Astrocyte (in vitro differentiated cells and primary cell): ENCODE results near the gene TMEM123. TPM values are rescaled to one million over a fixed set of nuclear protein-coding genes. Genes with fewer than 3 reads are reported as not detected.

Experiments used
- DNase-seq: peaks from one replicate; pipeline ENCODE4 v3.0.0-alpha.2; 2010; ENCODE audit warnings: low read depth
- FAIRE-seq: peaks from 2 replicates; lab custom pipeline; 2011; peaks lifted over from hg19 to GRCh38; lab: Jason Lieb, UNC
- H2AFZ ChIP-seq: 2 replicates; pipeline ENCODE4 v1.6.0; 2012; ENCODE audit warnings: low read depth, low read length, inconsistent platforms
- H3K27ac ChIP-seq: 2 replicates; pipeline ENCODE4 v1.5.1; 2011; ENCODE audit warnings: low read depth, low read length, inconsistent platforms
- H3K27me3 ChIP-seq: 2 replicates; pipeline ENCODE4 v1.6.0; 2011; ENCODE audit warnings: low read length, inconsistent platforms; ENCODE audit not compliant: insufficient read depth
- H3K36me3 ChIP-seq: 2 replicates; pipeline ENCODE4 v1.5.1; 2011; ENCODE audit warnings: low read length, inconsistent platforms; ENCODE audit not compliant: insufficient read depth
- H3K4me1 ChIP-seq: 2 replicates; pipeline ENCODE4 v1.5.1; 2011; ENCODE audit warnings: low read length, inconsistent platforms; ENCODE audit not compliant: insufficient read depth
- H3K4me2 ChIP-seq: 2 replicates; pipeline ENCODE4 v1.6.0; 2012; ENCODE audit warnings: low read length, inconsistent platforms
- H3K4me3 ChIP-seq: 2 replicates; pipeline ENCODE4 v1.5.1; 2011; ENCODE audit warnings: low read depth, mild to moderate bottlenecking, low read length, inconsistent platforms; ENCODE audit not compliant: insufficient read depth
- H3K79me2 ChIP-seq: 2 replicates; pipeline ENCODE4 v1.6.0; 2012; ENCODE audit warnings: mild to moderate bottlenecking, low read length, inconsistent platforms; ENCODE audit not compliant: insufficient read depth
- H3K9ac ChIP-seq: 2 replicates; pipeline ENCODE4 v1.6.0; 2012; ENCODE audit warnings: mild to moderate bottlenecking, low read length, inconsistent platforms
- H3K9me3 ChIP-seq: 2 replicates; pipeline ENCODE4 v1.5.1; 2012; ENCODE audit warnings: low read depth, mild to moderate bottlenecking, low read length, inconsistent platforms; ENCODE audit not compliant: insufficient read depth
- H4K20me1 ChIP-seq: 2 replicates; pipeline ENCODE4 v1.6.0; 2012; ENCODE audit warnings: low read length, inconsistent platforms; ENCODE audit not compliant: insufficient read depth
- H3K27ac Mint-ChIP-seq: one replicate; pipeline ENCODE4 v1.8.0; 2021; ENCODE audit warnings: mild to moderate bottlenecking, mixed read lengths; ENCODE audit not compliant: unreplicated experiment
- H3K27me3 Mint-ChIP-seq: one replicate; pipeline ENCODE4 v1.8.0; 2021; ENCODE audit warnings: low read depth, mixed read lengths; ENCODE audit not compliant: unreplicated experiment
- H3K36me3 Mint-ChIP-seq: one replicate; pipeline ENCODE4 v1.8.0; 2021; ENCODE audit warnings: low read depth, mixed read lengths; ENCODE audit not compliant: unreplicated experiment
- H3K4me1 Mint-ChIP-seq: one replicate; pipeline ENCODE4 v1.8.0; 2021; ENCODE audit warnings: low read depth, mixed read lengths; ENCODE audit not compliant: unreplicated experiment
- H3K4me3 Mint-ChIP-seq: one replicate; pipeline ENCODE4 v1.8.0; 2021; ENCODE audit warnings: mild to moderate bottlenecking, moderate library complexity, mixed read lengths; ENCODE audit not compliant: unreplicated experiment
- H3K9me3 Mint-ChIP-seq: one replicate; pipeline ENCODE4 v1.8.0; 2021; ENCODE audit warnings: mild to moderate bottlenecking, mixed read lengths; ENCODE audit not compliant: unreplicated experiment
- EZH2 ChIP-seq: IDR thresholded peaks from 2 replicates; pipeline ENCODE4 v1.6.1; 2012; ENCODE audit warnings: mild to moderate bottlenecking, low read length, inconsistent platforms; ENCODE audit not compliant: insufficient read depth
- total RNA-seq: library from RNA; stranded (reverse); gene quantifications from 2 replicates; pipeline ENCODE4 v1.2.1, GENCODE V29; 2021
- TF ChIP-seq, protein P1 (sequence below): IDR thresholded peaks from 2 replicates; pipeline ENCODE4 v1.5.1; 2011; ENCODE audit warnings: low read depth, mild to moderate bottlenecking, inconsistent platforms, low read length, moderate library complexity; ENCODE audit not compliant: insufficient read depth

The TMEM123 gene
- total RNA-seq, 1 donor from 2014 or later = 234 TPM

DNA sequence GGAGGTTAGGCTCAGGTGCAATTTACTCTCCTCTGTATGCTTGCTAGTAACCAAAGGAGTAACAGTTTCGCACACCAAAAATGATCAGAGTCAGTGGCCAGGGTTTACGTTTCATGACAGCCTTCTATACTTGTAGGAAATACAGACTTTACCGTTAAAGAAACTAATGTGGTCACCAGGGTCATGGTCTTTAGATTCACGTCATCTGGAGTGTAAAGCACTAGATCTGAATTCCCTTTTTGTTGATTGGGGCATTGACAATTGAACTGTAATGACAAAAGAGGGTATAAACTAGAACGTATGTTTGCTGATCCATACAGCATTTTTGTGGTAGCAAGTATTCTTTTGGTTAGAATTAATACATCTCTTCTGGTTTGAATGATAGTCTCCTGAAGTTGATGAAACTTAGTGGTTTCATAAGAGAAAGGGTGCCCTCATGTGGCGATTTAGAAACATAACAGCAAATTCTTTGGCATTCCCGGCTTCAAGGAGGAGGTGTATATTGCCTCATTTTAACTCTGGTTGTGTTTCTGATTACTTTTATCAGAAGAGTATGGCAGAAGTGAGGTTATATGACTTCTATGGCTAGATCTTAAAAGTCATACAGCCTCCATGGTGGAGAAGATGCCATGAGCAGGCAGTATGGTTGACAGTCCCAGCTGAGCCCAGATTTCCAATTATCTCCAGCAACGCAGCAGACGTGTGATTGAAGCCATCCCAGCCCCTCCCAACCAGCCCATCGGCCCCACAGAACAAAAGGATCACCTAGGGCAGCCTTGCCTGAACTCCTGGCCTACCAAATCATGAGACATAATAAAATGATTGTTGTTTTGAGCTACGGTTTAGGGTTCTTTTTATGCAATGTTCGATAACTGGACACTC, 42.8 kb upstream of the TMEM123 start:
- Mint-ChIP-seq H3K4me1 (peaks cover 8% of the 10 kb centered on the region), H3K27me3 (no peaks in the 10 kb centered on the region), H3K36me3 (no peaks in the 10 kb centered on the region), H3K9me3 (no peaks in the 10 kb centered on the region), H3K27ac (peak overlapping the region; percentile 23), H3K4me3 (no peak overlapping the region)
- H3K9ac ChIP-seq = peak overlapping the region; percentile 11
- DNase-seq (peak; percentile 74), FAIRE-seq (peak; percentile 75)
- peak overlapping the region; percentile 17 for H3K4me2 ChIP-seq
- no peaks in the 10 kb centered on the region for H3K9me3 ChIP-seq
- TF ChIP-seq, protein P1, sequence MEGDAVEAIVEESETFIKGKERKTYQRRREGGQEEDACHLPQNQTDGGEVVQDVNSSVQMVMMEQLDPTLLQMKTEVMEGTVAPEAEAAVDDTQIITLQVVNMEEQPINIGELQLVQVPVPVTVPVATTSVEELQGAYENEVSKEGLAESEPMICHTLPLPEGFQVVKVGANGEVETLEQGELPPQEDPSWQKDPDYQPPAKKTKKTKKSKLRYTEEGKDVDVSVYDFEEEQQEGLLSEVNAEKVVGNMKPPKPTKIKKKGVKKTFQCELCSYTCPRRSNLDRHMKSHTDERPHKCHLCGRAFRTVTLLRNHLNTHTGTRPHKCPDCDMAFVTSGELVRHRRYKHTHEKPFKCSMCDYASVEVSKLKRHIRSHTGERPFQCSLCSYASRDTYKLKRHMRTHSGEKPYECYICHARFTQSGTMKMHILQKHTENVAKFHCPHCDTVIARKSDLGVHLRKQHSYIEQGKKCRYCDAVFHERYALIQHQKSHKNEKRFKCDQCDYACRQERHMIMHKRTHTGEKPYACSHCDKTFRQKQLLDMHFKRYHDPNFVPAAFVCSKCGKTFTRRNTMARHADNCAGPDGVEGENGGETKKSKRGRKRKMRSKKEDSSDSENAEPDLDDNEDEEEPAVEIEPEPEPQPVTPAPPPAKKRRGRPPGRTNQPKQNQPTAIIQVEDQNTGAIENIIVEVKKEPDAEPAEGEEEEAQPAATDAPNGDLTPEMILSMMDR = peak; percentile 79
- TF ChIP-seq EZH2 = no peak
- H3K27me3 ChIP-seq = no peaks in the 10 kb centered on the region
- H3K4me1 ChIP-seq = no peaks in the 10 kb centered on the region
- no peaks in the 10 kb centered on the region for H3K36me3 ChIP-seq
- H4K20me1 ChIP-seq = no peaks in the 10 kb centered on the region
- H3K79me2 ChIP-seq = no peaks in the 10 kb centered on the region
- H2AFZ ChIP-seq = peak overlapping the region; percentile 38
- no peak overlapping the region for H3K4me3 ChIP-seq
- no peak overlapping the region for H3K27ac ChIP-seq

GRCh38 chr11:102494216-102494615, 41.7 kb upstream of the TMEM123 start:
- H3K27ac ChIP-seq = no peak overlapping the region
- H3K36me3 ChIP-seq = no peaks in the 10 kb centered on the region
- DNase-seq (peak; percentile 83), FAIRE-seq (peak; percentile 13)
- H3K4me3 ChIP-seq = no peak overlapping the region
- no peak overlapping the region for H3K4me2 ChIP-seq
- H3K9me3 ChIP-seq = no peaks in the 10 kb centered on the region
- H3K27me3 ChIP-seq = no peaks in the 10 kb centered on the region
- no peaks in the 10 kb centered on the region for H3K79me2 ChIP-seq
- H3K4me3 Mint-ChIP-seq = no peak overlapping the region
- H3K9ac ChIP-seq = no peak overlapping the region
- no peaks in the 10 kb centered on the region for H4K20me1 ChIP-seq
- no peaks in the 10 kb centered on the region for H3K4me1 ChIP-seq
- no peaks in the 10 kb centered on the region for H3K27me3 Mint-ChIP-seq
- no peak for TF ChIP-seq EZH2
- TF ChIP-seq, protein P1 = no peak
- H3K4me1 Mint-ChIP-seq = peaks cover 8% of the 10 kb centered on the region
- no peak overlapping the region for H2AFZ ChIP-seq
- no peaks in the 10 kb centered on the region for H3K36me3 Mint-ChIP-seq
- no peak overlapping the region for H3K27ac Mint-ChIP-seq
- no peaks in the 10 kb centered on the region for H3K9me3 Mint-ChIP-seq

DNA sequence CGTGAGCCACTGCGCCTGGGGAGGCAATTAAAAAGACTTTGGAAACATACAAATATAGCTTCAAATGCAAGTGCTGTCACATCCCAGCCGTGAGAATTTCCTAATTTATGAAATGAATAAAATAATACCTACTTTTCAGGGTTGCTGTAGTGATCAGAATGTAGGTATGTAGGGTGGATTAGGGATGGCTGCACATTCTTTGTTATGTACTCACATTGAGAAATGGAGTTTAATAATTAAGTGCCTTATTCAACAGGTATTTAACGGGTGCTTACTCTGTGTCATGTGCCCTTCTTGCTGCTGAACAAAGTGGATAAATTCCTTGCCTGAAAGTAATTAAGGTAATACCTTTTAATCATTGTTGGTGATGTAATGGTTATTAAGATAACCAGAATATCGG, 41.0 kb upstream of the TMEM123 start:
- no peaks in the 10 kb centered on the region for H4K20me1 ChIP-seq
- no peak for FAIRE-seq
- no peaks in the 10 kb centered on the region for H3K27me3 Mint-ChIP-seq

More for the DNA sequence above, 41.0 kb upstream of the TMEM123 start:
- H3K9me3 Mint-ChIP-seq = no peaks in the 10 kb centered on the region
- H3K4me1 ChIP-seq = no peaks in the 10 kb centered on the region
- no peak for DNase-seq
- no peak overlapping the region for H3K4me3 Mint-ChIP-seq
- H3K79me2 ChIP-seq = no peaks in the 10 kb centered on the region
- no peaks in the 10 kb centered on the region for H3K36me3 ChIP-seq
- no peaks in the 10 kb centered on the region for H3K36me3 Mint-ChIP-seq
- H3K4me2 ChIP-seq = no peak overlapping the region
- no peak for TF ChIP-seq EZH2
- TF ChIP-seq, protein P1 = no peak
- H2AFZ ChIP-seq = no peak overlapping the region
- no peak overlapping the region for H3K9ac ChIP-seq
- H3K27me3 ChIP-seq = no peaks in the 10 kb centered on the region
- H3K9me3 ChIP-seq = no peaks in the 10 kb centered on the region
- no peak overlapping the region for H3K27ac ChIP-seq
- peaks cover 8% of the 10 kb centered on the region for H3K4me1 Mint-ChIP-seq
- H3K4me3 ChIP-seq = no peak overlapping the region
- no peak overlapping the region for H3K27ac Mint-ChIP-seq
